ENCODE measurements around the gene KRTAP5-2. TPM values are rescaled to one million over a fixed set of nuclear protein-coding genes. Genes with fewer than 3 reads are reported as not detected.

The KRTAP5-2 gene
- total and polyA plus RNA-seq, 3 donors from 2014 or later: not detected

DNA sequence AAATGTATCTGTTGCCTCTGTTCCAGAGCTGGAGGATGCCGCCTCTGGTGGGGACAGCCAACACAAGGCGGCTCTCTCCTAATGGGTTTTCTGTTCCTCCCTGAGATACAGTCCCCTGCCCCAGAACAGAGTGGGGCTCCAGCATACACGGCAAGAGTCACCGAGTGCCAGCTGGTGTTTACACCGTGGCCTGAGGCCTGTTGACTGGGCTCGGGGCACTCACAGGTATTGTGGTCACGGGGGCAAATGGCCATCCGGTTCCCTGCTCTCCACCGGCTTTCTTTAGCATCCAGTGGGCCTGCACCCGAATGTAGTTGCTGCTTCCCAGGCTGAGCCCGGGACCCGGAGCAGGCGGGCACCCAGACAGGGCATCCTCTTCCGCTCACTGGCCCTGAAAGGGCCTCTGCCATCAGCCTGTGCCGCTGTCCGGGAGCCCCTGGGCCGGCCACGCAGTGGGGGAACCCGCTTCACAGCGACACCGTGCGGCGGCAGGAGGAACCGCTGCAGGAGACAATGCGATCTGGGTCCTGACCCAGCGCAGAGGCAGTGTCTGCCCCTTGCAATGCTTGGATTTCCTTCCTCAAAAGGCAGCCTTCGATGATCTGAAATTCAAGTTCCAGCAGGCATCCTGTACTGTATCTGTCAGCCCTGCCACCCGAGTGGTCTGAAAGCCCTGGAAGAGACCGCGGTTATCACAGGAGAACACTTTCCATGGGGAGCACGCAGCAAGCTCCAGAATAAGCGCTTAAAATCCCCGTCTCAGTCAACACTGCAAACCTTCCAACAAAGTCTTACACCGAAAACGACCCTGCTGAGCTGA, 30.6 kb upstream of the KRTAP5-2 start:
- TF ChIP-seq CTCF (IDR thresholded peaks at IDR 0.05): peak; percentile 37 to 87 (median 83)
- TF ChIP-seq POLR2A (IDR thresholded peaks at IDR 0.05): no peak
- H3K9me3 ChIP-seq: no peaks in the 10 kb centered on the region
- H3K4me1 ChIP-seq: peaks cover 4% of the 10 kb centered on the region
- 26 to 33% methylated on average over 14 to 34 of the region's 35 CpGs for WGBS, 2 donors
- intact Hi-C loops (cut with DNase I; ENCODE audit: low total_unique reads): no loop called here
- peak; percentile 64 for DNase-seq
- no peak overlapping the region for H3K27ac ChIP-seq
- no peaks in the 10 kb centered on the region for H3K27me3 ChIP-seq
- H3K4me3 ChIP-seq: no peak overlapping the region
- no peaks in the 10 kb centered on the region for H3K36me3 ChIP-seq (ENCODE audit: low read depth, missing control alignments)

DNA sequence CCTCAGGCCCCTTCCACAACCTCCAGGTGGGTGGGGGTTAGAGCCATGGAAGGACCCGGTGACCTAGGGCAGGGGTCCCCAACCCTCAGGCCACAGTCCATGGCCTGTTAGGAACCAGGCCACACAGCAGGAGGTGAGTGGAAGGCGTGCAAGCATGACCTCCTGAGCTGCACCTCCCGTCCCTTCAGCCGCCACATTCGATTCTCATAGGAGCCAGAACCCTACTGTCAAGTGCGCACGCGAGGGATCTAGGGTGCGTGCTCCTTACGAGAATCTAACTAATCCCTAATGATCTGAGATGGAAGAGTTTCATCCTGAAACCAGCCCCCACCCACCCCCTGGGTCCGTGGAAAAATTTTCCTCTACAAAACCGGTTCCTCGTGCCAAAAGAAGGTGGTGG, 27.4 kb upstream of the KRTAP5-2 start:
- Histone ChIP-seq H3K9me3 (no peaks in the 10 kb centered on the region), H3K27me3 (no peaks in the 10 kb centered on the region), H3K4me1 (no peaks in the 10 kb centered on the region), H3K36me3 (ENCODE audit: low read depth, missing control alignments) (no peaks in the 10 kb centered on the region), H3K4me3 (no peak overlapping the region), H3K27ac (no peak overlapping the region)
- intact Hi-C loops (cut with DNase I; ENCODE audit: low total_unique reads): no loop called here
- no peak for TF ChIP-seq CTCF (IDR thresholded peaks at IDR 0.05)
- TF ChIP-seq POLR2A (IDR thresholded peaks at IDR 0.05): no peak
- no peak for DNase-seq
- WGBS, 2 donors: 94 to 98% methylated on average over 8 to 13 of the region's 13 CpGs

- H3K27ac ChIP-seq: no peak overlapping the region
- no peaks in the 10 kb centered on the region for H3K27me3 ChIP-seq
- TF ChIP-seq POLR2A (IDR thresholded peaks at IDR 0.05): no peak
- TF ChIP-seq CTCF (IDR thresholded peaks at IDR 0.05): no peak
- no peaks in the 10 kb centered on the region for H3K36me3 ChIP-seq (ENCODE audit: low read depth, missing control alignments)
- WGBS, 2 donors: 83 to 87% methylated on average over 16 of the region's 16 CpGs
- DNase-seq: no peak
- no peak overlapping the region for H3K4me3 ChIP-seq
- H3K9me3 ChIP-seq: no peaks in the 10 kb centered on the region
- intact Hi-C loops (cut with DNase I; ENCODE audit: low total_unique reads): no loop called here
- H3K4me1 ChIP-seq: no peaks in the 10 kb centered on the region
Measured at GRCh38 chr11:1624621-1625020, 26.5 kb upstream of the KRTAP5-2 start.

- Histone ChIP-seq H3K4me3 (no peak overlapping the region), H3K27ac (no peak overlapping the region), H3K36me3 (ENCODE audit: low read depth, missing control alignments) (no peaks in the 10 kb centered on the region), H3K27me3 (no peaks in the 10 kb centered on the region), H3K4me1 (no peaks in the 10 kb centered on the region), H3K9me3 (no peaks in the 10 kb centered on the region)
- intact Hi-C loops (cut with DNase I; ENCODE audit: low total_unique reads): no loop called here
- DNase-seq: no peak
- TF ChIP-seq CTCF (IDR thresholded peaks at IDR 0.05) (no peak), POLR2A (IDR thresholded peaks at IDR 0.05) (no peak)
- WGBS, 2 donors: 85 to 95% methylated on average over 9 of the region's 9 CpGs
Measured at GRCh38 chr11:1623716-1624115, 25.6 kb upstream of the KRTAP5-2 start.

- Histone ChIP-seq H3K4me3 (no peak within 1 kb of the TSS), H3K36me3 (ENCODE audit: low read depth, missing control alignments) (no peaks in the 10 kb centered on the region), H3K9me3 (no peaks in the 10 kb centered on the region), H3K27ac (no peak within 1 kb of the TSS), H3K27me3 (no peaks in the 10 kb centered on the region), H3K4me1 (no peaks in the 10 kb centered on the region)
- intact Hi-C loops (cut with DNase I; ENCODE audit: low total_unique reads): no loop called here
- WGBS, 2 donors: 55 to 67% methylated on average over 1 of the region's 1 CpG
- TF ChIP-seq CTCF (IDR thresholded peaks at IDR 0.05) (no peak), POLR2A (IDR thresholded peaks at IDR 0.05) (no peak)
- no peak for DNase-seq
Measured at GRCh38 chr11:1622086-1622485, 24.0 kb upstream of the KRTAP5-2 start, which contains the start of gene KRTAP5-4. TSS of gene KRTAP5-4 (minus strand) at chr11:1622138. CDS start at chr11:1622093, 45 bp downstream.
